H1 (cell line): Measurements from ENCODE around the gene TMLHE. TPM values are rescaled to one million over a fixed set of nuclear protein-coding genes. Genes with fewer than 3 reads are reported as not detected.

Experiments
- CTCF ChIA-PET: fragments of 300-600 bp; sonication (Branson Sonifier 250); formaldehyde crosslinking; loops from one replicate; lab custom pipeline; 2021; ENCODE audit not compliant: partially characterized antibody; lab: Charles Lee
- POLR2A ChIA-PET: fragments of 300-600 bp; sonication (Branson Sonifier 250); formaldehyde crosslinking; loops from one replicate; lab custom pipeline; 2021; ENCODE audit warnings: inconsistent platforms; ENCODE audit not compliant: partially characterized antibody; lab: Charles Lee
- DNase-seq, 2 experiments: peaks; one replicate each; pipeline versions ENCODE4 v3.0.0 to v3.0.0-alpha.2; 2010 to 2022; ENCODE audit warnings: low spot score in 2 of 2, low read depth in 1 of 2, mixed read lengths in 1 of 2
- FAIRE-seq: peaks from 2 replicates; lab custom pipeline; 2011; peaks lifted over from hg19 to GRCh38; lab: Jason Lieb, UNC
- H2AFZ ChIP-seq: 2 replicates; pipeline ENCODE4 v1.8.1; 2012; ENCODE audit warnings: low read length, inconsistent platforms
- H2AK5ac ChIP-seq: 2 replicates; pipeline ENCODE4 v1.6.1; 2013; ENCODE audit warnings: low read depth, low read length
- H2BK120ac ChIP-seq: replicated peaks from 2 replicates; pipeline ENCODE3; 2013; ENCODE audit warnings: low read depth, low read length, inconsistent platforms
- H2BK12ac ChIP-seq: 2 replicates; pipeline ENCODE4 v1.6.1; 2013; ENCODE audit warnings: low read depth, low read length
- H2BK15ac ChIP-seq: 2 replicates; pipeline ENCODE4 v1.6.1; 2013; ENCODE audit warnings: low read length
- H2BK20ac ChIP-seq: 2 replicates; pipeline ENCODE4 v1.6.1; 2013; ENCODE audit warnings: low read length
- H2BK5ac ChIP-seq: 2 replicates; pipeline ENCODE4 v1.6.1; 2013; ENCODE audit warnings: low read depth, low read length
- H3K14ac ChIP-seq: 2 replicates; pipeline ENCODE4 v1.6.1; 2013; ENCODE audit warnings: inconsistent platforms; ENCODE audit not compliant: insufficient read length
- H3K18ac ChIP-seq: 2 replicates; pipeline ENCODE4 v1.6.1; 2013; ENCODE audit warnings: low read length; ENCODE audit errors: extremely low read depth
- H3K23ac ChIP-seq: 2 replicates; pipeline ENCODE4 v1.6.1; 2013; ENCODE audit warnings: inconsistent platforms; ENCODE audit not compliant: insufficient read length
- H3K23me2 ChIP-seq: 2 replicates; pipeline ENCODE4 v1.6.1; 2013; ENCODE audit warnings: low read depth, low read length
- H3K27ac ChIP-seq: 2 replicates; pipeline ENCODE4 v1.6.1; 2011; ENCODE audit warnings: low read depth, low read length, inconsistent platforms
- H3K27me3 ChIP-seq, 4 experiments: replicated peaks in 1 of 4; 1 replicate in 1 of 4; 2 replicates in 3 of 4; pipeline versions ENCODE4 v1.6.1 to v1.8.1; 2011 to 2013; ENCODE audit warnings: low read length in 3 of 4, mild to moderate bottlenecking in 3 of 4, inconsistent platforms in 2 of 4, mixed read lengths in 2 of 4, moderate library complexity in 1 of 4; ENCODE audit not compliant: control insufficient read depth in 3 of 4, insufficient read depth in 3 of 4; ENCODE audit errors: extremely low read depth in 1 of 4
- H3K36me3 ChIP-seq, 4 experiments: 2 replicates each; pipeline versions ENCODE4 v1.6.1 to v1.8.1; 2011 to 2013; ENCODE audit warnings: mild to moderate bottlenecking in 4 of 4, low read length in 3 of 4, moderate library complexity in 2 of 4, control low read depth in 1 of 4, inconsistent platforms in 1 of 4; ENCODE audit not compliant: insufficient read depth in 4 of 4, control insufficient read depth in 2 of 4
- H3K4ac ChIP-seq: replicated peaks from 2 replicates; pipeline ENCODE3; 2013; ENCODE audit warnings: low read length, low read depth, mixed read lengths, inconsistent platforms; ENCODE audit not compliant: insufficient read length
- H3K4me1 ChIP-seq, 4 experiments: replicated peaks in 1 of 4; 1 replicate in 1 of 4; 2 replicates in 3 of 4; pipeline versions ENCODE4 v1.6.1 to v1.8.1; 2011 to 2013; ENCODE audit warnings: low read length in 3 of 4, inconsistent platforms in 2 of 4, mixed read lengths in 1 of 4; ENCODE audit not compliant: insufficient read depth in 4 of 4, control insufficient read depth in 3 of 4
- H3K4me2 ChIP-seq, 2 experiments: 2 replicates each; pipeline versions ENCODE4 v1.6.1 to v1.8.1; 2011 to 2013; ENCODE audit warnings: low read depth in 2 of 2, low read length in 2 of 2, control low read depth in 1 of 2, inconsistent platforms in 1 of 2, mild to moderate bottlenecking in 1 of 2; ENCODE audit not compliant: insufficient read depth in 1 of 2
- H3K4me3 ChIP-seq, 4 experiments: fragments of 200-600, 300-600 bp in 1 of 4; sonication (generic), shearing (Covaris generic), sonication (Bioruptor Twin) in 1 of 4; 2 replicates each; pipeline versions ENCODE4 v1.5.1 to v1.8.1; 2011 to 2016; ENCODE audit warnings: low read length in 4 of 4, low read depth in 3 of 4, control low read depth in 2 of 4, inconsistent platforms in 2 of 4, mild to moderate bottlenecking in 2 of 4, mixed read lengths in 1 of 4, moderate library complexity in 1 of 4; ENCODE audit not compliant: insufficient read depth in 2 of 4; ENCODE audit errors: extremely low read depth in 1 of 4
- H3K56ac ChIP-seq: replicated peaks from 2 replicates; pipeline ENCODE3; 2013; ENCODE audit warnings: low read depth, mild to moderate bottlenecking, mixed read lengths, low read length, inconsistent platforms; ENCODE audit not compliant: insufficient read length
- H3K79me1 ChIP-seq: 2 replicates; pipeline ENCODE4 v1.6.1; 2013; ENCODE audit warnings: low read depth, low read length, control low read depth
- H3K79me2 ChIP-seq, 2 experiments: 2 replicates each; pipeline versions ENCODE4 v1.6.1 to v1.8.1; 2012 to 2013; ENCODE audit warnings: low read length in 2 of 2, mild to moderate bottlenecking in 2 of 2, inconsistent platforms in 1 of 2; ENCODE audit not compliant: insufficient read depth in 2 of 2, control insufficient read depth in 1 of 2
- H3K9ac ChIP-seq, 4 experiments: replicated peaks in 1 of 4; 1 replicate in 1 of 4; 2 replicates in 3 of 4; pipeline versions ENCODE4 v1.6.1 to v1.8.1; 2011 to 2013; ENCODE audit warnings: low read depth in 3 of 4, low read length in 3 of 4, control low read depth in 2 of 4, mild to moderate bottlenecking in 2 of 4, moderate library complexity in 2 of 4, inconsistent platforms in 1 of 4; ENCODE audit errors: extremely low read depth in 1 of 4
- H3K9me3 ChIP-seq, 2 experiments: 2 replicates each; pipeline versions ENCODE4 v1.6.1 to v1.8.1; 2012 to 2013; ENCODE audit warnings: mild to moderate bottlenecking in 2 of 2, moderate library complexity in 2 of 2, control low read depth in 1 of 2, inconsistent platforms in 1 of 2, low read depth in 1 of 2, low read length in 1 of 2, mixed read lengths in 1 of 2; ENCODE audit not compliant: insufficient read depth in 2 of 2
- H4K20me1 ChIP-seq, 2 experiments: replicated peaks in 1 of 2; 2 replicates each; pipeline versions ENCODE3 to v1.8.1; 2011 to 2013; ENCODE audit warnings: inconsistent platforms in 2 of 2, low read length in 2 of 2, mild to moderate bottlenecking in 1 of 2; ENCODE audit not compliant: insufficient read depth in 2 of 2, control insufficient read depth in 1 of 2
- H4K5ac ChIP-seq: 2 replicates; pipeline ENCODE4 v1.6.1; 2013; ENCODE audit warnings: low read length, low read depth, mixed read lengths, inconsistent platforms; ENCODE audit not compliant: insufficient read length
- H4K8ac ChIP-seq: 2 replicates; pipeline ENCODE4 v1.8.0; 2013; ENCODE audit warnings: mild to moderate bottlenecking, moderate library complexity, low read length, inconsistent platforms; ENCODE audit not compliant: insufficient read depth; ENCODE audit errors: extremely low read depth
- H4K91ac ChIP-seq: replicated peaks from 2 replicates; pipeline ENCODE3; 2013; ENCODE audit warnings: low read length, mixed read lengths, inconsistent platforms; ENCODE audit not compliant: insufficient read length
- USF2 ChIP-seq: IDR thresholded peaks from 2 replicates; pipeline ENCODE4 v1.6.1; 2011; ENCODE audit warnings: low read length, improper control_type of control experiment
- microRNA-seq, 2 experiments: library from miRNA; unstranded; fragments of <30 nt; microRNA quantifications; one replicate each; pipeline versions ENCODE4 to v1.2.0, GENCODE V29; 2016 to 2020; ENCODE audit warnings: borderline microRNAs expressed in 2 of 2, borderline number of aligned reads in 2 of 2, borderline replicate concordance in 1 of 2
- polyA plus RNA-seq, 7 experiments: library from polyadenylated mRNA; depleted of rRNA in 3 of 7; stranded (reverse) in 5 of 7; unstranded in 2 of 7; fragments of >200 nt in 5 of 7; fragments of 200-250 nt in 2 of 7; gene quantifications; 1 replicate in 5 of 7; 2 replicates in 1 of 7; 4 replicates in 1 of 7; pipeline versions ENCODE4 v1.2.1 to v1.2.3, GENCODE V29; 2011 to 2013; ENCODE audit warnings: missing spikeins in 2 of 7, mixed read lengths in 2 of 7
- small RNA-seq: library from polyadenylated mRNA; stranded (forward); fragments of <200 nt; extraction: miRNeasy Mini kit (QIAGEN cat#:217004); gene quantifications from one replicate; pipeline ENCODE3, GENCODE V24; 2013; ENCODE audit not compliant: insufficient read depth
- total RNA-seq: library from RNA; stranded (reverse); fragmentation: NEBNext Ultra II Directional; extraction: Animal tissue kit (Norgen Biotek cat#: 25700); gene quantifications from 2 replicates; pipeline ENCODE4 v1.2.1, GENCODE V29; 2021

The TMLHE gene
- total and polyA plus RNA-seq, 2 of the 8 experiments (the other 6 are each of a cell fraction or from before 2014, with no cell fraction given): 9.1 to 10.3 TPM

- no peak overlapping the region for H2AFZ ChIP-seq
- no peak for TF ChIP-seq USF2
- TF ChIP-seq, all 59 proteins: peak for 0
- H2BK20ac ChIP-seq: no peak overlapping the region
- ChIA-PET CTCF (no interaction called here), POLR2A (no interaction called here)
- H3K27me3 ChIP-seq: peaks cover 0 to 2% (median 0%) of the 10 kb centered on the region in 4 experiments; a peak in 1 of 7 replicates
- H2BK12ac ChIP-seq: no peak overlapping the region
- no peak overlapping the region for H3K56ac ChIP-seq
- no peaks in the 10 kb centered on the region for H4K20me1 ChIP-seq
- no peak overlapping the region for H4K8ac ChIP-seq
- H2BK5ac ChIP-seq: no peak overlapping the region
- H3K9ac ChIP-seq: no peak overlapping the region
- DNase-seq (no peak), FAIRE-seq (no peak)
- H3K14ac ChIP-seq: no peak overlapping the region
- H3K4me3 ChIP-seq: no peak overlapping the region
- no peak overlapping the region for H3K4ac ChIP-seq
- H4K91ac ChIP-seq: no peak overlapping the region
- no peaks in the 10 kb centered on the region for H3K4me1 ChIP-seq
- no peak overlapping the region for H3K18ac ChIP-seq
- no peaks in the 10 kb centered on the region for H3K79me1 ChIP-seq
- no peak overlapping the region for H2BK15ac ChIP-seq
- no peak overlapping the region for H3K27ac ChIP-seq
- H2AK5ac ChIP-seq: no peak overlapping the region
- H3K9me3 ChIP-seq: peaks cover 3 to 14% of the 10 kb centered on the region in 2 experiments; a peak in 2 of 4 replicates
- no peaks in the 10 kb centered on the region for H3K36me3 ChIP-seq
- H2BK120ac ChIP-seq: no peak overlapping the region
- no peaks in the 10 kb centered on the region for H3K23me2 ChIP-seq
- H4K5ac ChIP-seq: no peak overlapping the region
- no peak overlapping the region for H3K4me2 ChIP-seq
- no peak overlapping the region for H3K23ac ChIP-seq
- H3K79me2 ChIP-seq: no peaks in the 10 kb centered on the region
These were observed 171.7 kb downstream of the TMLHE start for GRCh38 chrX:155441097-155441496.

Small RNA genes lying within 50 kb of the gene (microRNA-seq; reads per million reads assigned to microRNA genes)
- 0 reads per million in 2 experiments for gene MIR1184-3

Small RNA genes lying within 50 kb of the gene (small RNA-seq; reads per million reads assigned to genes)
- not detected for gene MIR1184-3

Other genes with a start within 250 kb of the TMLHE start
- not detected in 2 replicates for gene F8A2, start 230.9 kb downstream of the TMLHE start, total RNA-seq
- gene F8A2, start 230.9 kb downstream of the TMLHE start, polyA plus RNA-seq (2011; rRNA removed): not detected in 2 replicates
- 0.60 TPM in 1 of 2 replicates, not detected in the other for gene F8A3, start 154.3 kb downstream of the TMLHE start, total RNA-seq
- 0.11 and 0.24 TPM in 2 replicates for gene F8A3, start 154.3 kb downstream of the TMLHE start, polyA plus RNA-seq (2011; rRNA removed)
- gene SPRY3, start 366 bp downstream of the TMLHE start, total RNA-seq: 2.1 and 2.2 TPM in 2 replicates
- gene SPRY3, start 366 bp downstream of the TMLHE start, polyA plus RNA-seq (2011; rRNA removed): 2.8 and 3.2 TPM in 2 replicates